HepG2 (cell line): ENCODE data around the gene B3GALNT2. TPM values are rescaled to one million over a fixed set of nuclear protein-coding genes. Genes with fewer than 3 reads are reported as not detected.

Experiments
- ATAC-seq: fragments of 200-7000 bp; cut with Tn5 transposase; 3 replicates; pipeline ENCODE4 v1.9.1; 2020; ENCODE audit warnings: mild to moderate bottlenecking, moderate library complexity
- BruUV-seq: library from RNA; stranded (reverse); fragments of 400-500 nt; replicated peaks from 2 replicates; lab custom pipeline; 2021; lab: Mats Ljungman, UMichigan
- CTCF ChIA-PET: fragments of 300-600 bp; formaldehyde crosslinking; extraction: SDS; loops from one replicate; lab custom pipeline; 2021; ENCODE audit warnings: low total read pairs, inconsistent platforms, low intra/inter-chr PET ratio; lab: Yijun Ruan, JAX
- POLR2A ChIA-PET: fragments of 350-600 bp; sonication (Branson Sonifier 250); formaldehyde crosslinking; loops from one replicate; lab custom pipeline; 2020; ENCODE audit warnings: antibody characterized with exemption, inconsistent platforms; lab: Yijun Ruan, JAX
- DNase-seq: peaks from one replicate; pipeline ENCODE4 v3.0.0-alpha.2; 2015; ENCODE audit warnings: low spot score
- FAIRE-seq: peaks from 3 replicates; lab custom pipeline; 2011; peaks lifted over from hg19 to GRCh38; lab: Jason Lieb, UNC
- H2AFZ ChIP-seq: one replicate; pipeline ENCODE4 v1.6.1; 2011; ENCODE audit warnings: low read length, inconsistent platforms
- H3K27ac ChIP-seq: fragments of 300-600 bp; 3 replicates; pipeline ENCODE4 v1.8.0; 2011; ENCODE audit warnings: mixed run types, mild to moderate bottlenecking, mixed read lengths, low read length, inconsistent platforms; ENCODE audit not compliant: insufficient read depth; ENCODE audit errors: extremely low read length
- H3K27me3 ChIP-seq, 2 experiments: fragments of 200-600 bp in 1 of 2; 2 replicates in 1 of 2; 3 replicates in 1 of 2; pipeline versions ENCODE4 v1.6.0 to v1.8.0; 2011; ENCODE audit warnings: low read length in 2 of 2, mild to moderate bottlenecking in 2 of 2, moderate library complexity in 2 of 2, inconsistent platforms in 1 of 2; ENCODE audit not compliant: insufficient read depth in 2 of 2, control insufficient read depth in 1 of 2
- H3K36me3 ChIP-seq, 2 experiments: fragments of 200-600 bp in 1 of 2; replicated peaks in 1 of 2; 2 replicates in 1 of 2; 3 replicates in 1 of 2; pipeline versions ENCODE4 v1.5.1 to v1.8.0; 2011; ENCODE audit warnings: low read length in 2 of 2, inconsistent platforms in 1 of 2; ENCODE audit not compliant: insufficient read depth in 2 of 2, control insufficient read depth in 1 of 2
- H3K4me1 ChIP-seq: 2 replicates; pipeline ENCODE4 v1.5.1; 2012; ENCODE audit warnings: low read length, inconsistent platforms; ENCODE audit not compliant: insufficient read depth
- H3K4me2 ChIP-seq: 2 replicates; pipeline ENCODE4 v1.6.0; 2011; ENCODE audit warnings: low read depth, low read length, inconsistent platforms
- H3K4me3 ChIP-seq, 3 experiments: fragments of 200-600 bp in 1 of 3; sonication (generic), shearing (Covaris generic) in 1 of 3; replicated peaks in 1 of 3; 2 replicates each; pipeline ENCODE4 v1.5.1; 2011 to 2016; ENCODE audit warnings: low read length in 3 of 3, inconsistent platforms in 2 of 3, low read depth in 2 of 3, mild to moderate bottlenecking in 2 of 3, control low read depth in 1 of 3, mixed read lengths in 1 of 3; ENCODE audit not compliant: insufficient read depth in 1 of 3
- H3K79me2 ChIP-seq: one replicate; pipeline ENCODE4 v1.6.1; 2011; ENCODE audit warnings: low read length, inconsistent platforms; ENCODE audit not compliant: insufficient read depth
- H3K9ac ChIP-seq: 2 replicates; pipeline ENCODE4 v1.6.0; 2011; ENCODE audit warnings: mild to moderate bottlenecking, low read depth, low read length, inconsistent platforms; ENCODE audit not compliant: insufficient read depth
- H3K9me3 ChIP-seq: 2 replicates; pipeline ENCODE4 v1.5.1; 2012; ENCODE audit warnings: mild to moderate bottlenecking, low read length
- H4K20me1 ChIP-seq: 2 replicates; pipeline ENCODE4 v1.6.0; 2011; ENCODE audit warnings: inconsistent platforms, mild to moderate bottlenecking, low read length, moderate library complexity; ENCODE audit not compliant: insufficient read depth
- ATM ChIP-seq: fragments of 450-650 bp; IDR thresholded peaks from 2 replicates; pipeline ENCODE4 v1.7.1; 2017; ENCODE audit warnings: mild to moderate bottlenecking, borderline replicate concordance
- FOXA3 ChIP-seq: IDR thresholded peaks from 2 replicates; pipeline ENCODE4 v1.6.1; 2016; ENCODE audit warnings: missing genetic modification reagents, missing compliant biosample characterization
- FOXP1 ChIP-seq, 2 experiments: fragments of 450-650 bp in 1 of 2; IDR thresholded peaks; 2 replicates each; pipeline ENCODE4 v1.6.1; 2017 to 2018; ENCODE audit warnings: antibody characterized with exemption in 1 of 2
- KDM5A ChIP-seq: fragments of 200-600 bp; sonication (generic); IDR thresholded peaks from 2 replicates; pipeline ENCODE4 v1.7.0; 2018; ENCODE audit warnings: antibody characterized with exemption, mild to moderate bottlenecking, low read length, borderline replicate concordance
- RARA ChIP-seq: IDR thresholded peaks from 2 replicates; pipeline ENCODE4 v1.6.1; 2016; ENCODE audit warnings: missing genetic modification reagents, missing compliant biosample characterization
- SIN3B ChIP-seq: fragments of 150-350 bp; IDR thresholded peaks from 2 replicates; pipeline ENCODE4 v1.6.1; 2014; ENCODE audit warnings: low read length
- SMC3 ChIP-seq: IDR thresholded peaks from 2 replicates; pipeline ENCODE4 v1.6.1; 2011; ENCODE audit warnings: low read length, improper control_type of control experiment
- SP5 ChIP-seq: IDR thresholded peaks from 2 replicates; pipeline ENCODE4 v1.6.1; 2016; ENCODE audit warnings: low read depth, borderline replicate concordance
- SPEN ChIP-seq: sonication (generic); formaldehyde crosslinking; IDR thresholded peaks from 2 replicates; pipeline ENCODE4 v1.5.1; 2020; ENCODE audit warnings: low read depth, mild to moderate bottlenecking, missing genetic modification reagents
- WIZ ChIP-seq: sonication (generic); formaldehyde crosslinking; IDR thresholded peaks from 2 replicates; pipeline ENCODE4 v1.5.1; 2020; ENCODE audit warnings: mild to moderate bottlenecking, missing genetic modification reagents
- ZSCAN21 ChIP-seq: sonication (generic); formaldehyde crosslinking; IDR thresholded peaks from 2 replicates; pipeline ENCODE4 v1.8.0; 2022; ENCODE audit warnings: mild to moderate bottlenecking, missing genetic modification reagents, moderate library complexity, borderline replicate concordance
- WGBS: methylation state at CpG from one replicate; pipeline ENCODE4 v1.1.6; 2017; ENCODE audit warnings: low lambda C conversion rate; 5-methylcytosine and 5-hydroxymethylcytosine counted together
- in situ Hi-C: cut with HindIII; loops from 2 replicates; pipeline ENCODE4 v1.10.0; 2017; ENCODE audit warnings: low pct_unique_long_range_greater_than_20kb; ENCODE audit not compliant: extremely low pct_ligation_motif_present
- intact Hi-C: fragments of 100-400 bp; cut with micrococcal nuclease; formaldehyde crosslinking; loops from one replicate; pipeline ENCODE4 v1.10.0; 2022; ENCODE audit not compliant: unreplicated experiment
- polyA plus RNA-seq, 8 experiments: library from polyadenylated mRNA; depleted of rRNA in 3 of 8; stranded (reverse) in 7 of 8; unstranded in 1 of 8; fragments of >200 nt; fragmentation: Illumina TruSeq in 4 of 8; extraction: Trizol in 4 of 8; gene quantifications; 2 replicates each; pipeline versions ENCODE4 v1.2.1 to v1.2.3, GENCODE V29; 2011 to 2016; ENCODE audit warnings: low read depth in 4 of 8, missing spikeins in 1 of 8, mixed read lengths in 1 of 8; ENCODE audit not compliant: insufficient read depth in 1 of 8
- total RNA-seq, 5 experiments: library from RNA; depleted of rRNA; stranded (reverse); fragments of >200 nt; fragmentation: Illumina TruSeq; extraction: Trizol; gene quantifications; 2 replicates each; pipeline ENCODE4 v1.2.3, GENCODE V29; 2016; ENCODE audit warnings: low read depth in 1 of 5
- TF ChIP-seq, protein P1 (sequence below): sonication (generic); formaldehyde crosslinking; conservative IDR thresholded peaks from 2 replicates; pipeline ENCODE4 v1.5.0; 2020; ENCODE audit warnings: missing genetic modification reagents
- TF ChIP-seq, protein P2 (sequence below): sonication (generic); formaldehyde crosslinking; IDR thresholded peaks from 2 replicates; pipeline ENCODE4 v1.8.0; 2022; ENCODE audit warnings: mild to moderate bottlenecking, missing genetic modification reagents; ENCODE audit not compliant: insufficient replicate concordance
- TF ChIP-seq, protein P3 (sequence below): IDR thresholded peaks from 2 replicates; pipeline ENCODE4 v1.6.1; 2016; ENCODE audit warnings: missing compliant biosample characterization, missing genetic modification reagents, borderline replicate concordance
- TF ChIP-seq, protein P4 (sequence below), 2 experiments: sonication (generic) in 1 of 2; formaldehyde crosslinking in 1 of 2; IDR thresholded peaks; 2 replicates each; pipeline versions ENCODE4 v1.5.1 to v1.6.1; 2011 to 2020; ENCODE audit warnings: borderline replicate concordance in 1 of 2, low read depth in 1 of 2, low read length in 1 of 2, mild to moderate bottlenecking in 1 of 2, missing genetic modification reagents in 1 of 2, moderate library complexity in 1 of 2

The B3GALNT2 gene
- total and polyA plus RNA-seq, 2 of the 13 experiments (the other 11 are each of a cell fraction or from before 2014, with no cell fraction given) = 16.5 to 28.9 TPM

DNA sequence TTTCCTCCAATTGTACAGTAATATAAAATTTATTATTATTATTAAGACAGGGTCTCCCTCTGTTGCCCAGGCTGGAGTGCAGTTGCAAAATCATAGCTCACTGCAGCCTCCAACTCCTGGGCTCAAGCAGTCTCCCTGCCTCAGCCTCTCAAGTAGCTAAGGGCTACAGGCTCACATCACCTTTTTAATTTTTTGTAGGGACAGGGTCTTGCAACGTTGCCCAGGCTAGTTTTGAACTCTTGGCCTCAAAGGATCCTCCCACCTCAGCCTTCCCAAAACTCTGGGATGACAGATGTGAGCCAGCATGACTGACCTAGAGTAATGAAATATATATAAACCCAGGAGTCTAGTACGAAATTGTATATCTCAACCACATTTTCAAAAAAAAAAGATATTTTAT is 49.2 kb downstream of the B3GALNT2 start:
- in situ Hi-C loops = no loop called here
- peaks cover 16 to 41% of the 10 kb centered on the region in 2 experiments for H3K36me3 ChIP-seq
- no peaks in the 10 kb centered on the region for H3K79me2 ChIP-seq
- intact Hi-C loops = no loop called here
- no peaks in the 10 kb centered on the region for H4K20me1 ChIP-seq
- WGBS = 95% methylated on average over 2 of the region's 2 CpGs
- no peak for FAIRE-seq
- CTCF ChIA-PET = no interaction called here
- no peak for DNase-seq
- no peaks in the 10 kb centered on the region for H3K9me3 ChIP-seq
- POLR2A ChIA-PET = no interaction called here
- no TSS peak for BruUV-seq
- no peak overlapping the region for H3K4me3 ChIP-seq
- no peak overlapping the region for H3K4me2 ChIP-seq
- H3K27me3 ChIP-seq = no peaks in the 10 kb centered on the region
- no peak for ATAC-seq
- H2AFZ ChIP-seq = no peak overlapping the region
- no peak overlapping the region for H3K9ac ChIP-seq
- H3K4me1 ChIP-seq = no peaks in the 10 kb centered on the region
- H3K27ac ChIP-seq = no peak overlapping the region
- TF ChIP-seq WIZ (no peak), RARA (CRISPR knock-in tag) (no peak), FOXA3 (CRISPR knock-in tag) (no peak), FOXP1 (IDR thresholded peaks at IDR 0.05) (no peak), FOXP1 (CRISPR knock-in tag; IDR thresholded peaks at IDR 0.05) (no peak), KDM5A (no peak), ATM (no peak), ZSCAN21 (no peak), SIN3B (no peak), SPEN (no peak), SMC3 (no peak), SP5 (CRISPR knock-in tag) (no peak)
- TF ChIP-seq, protein P1, sequence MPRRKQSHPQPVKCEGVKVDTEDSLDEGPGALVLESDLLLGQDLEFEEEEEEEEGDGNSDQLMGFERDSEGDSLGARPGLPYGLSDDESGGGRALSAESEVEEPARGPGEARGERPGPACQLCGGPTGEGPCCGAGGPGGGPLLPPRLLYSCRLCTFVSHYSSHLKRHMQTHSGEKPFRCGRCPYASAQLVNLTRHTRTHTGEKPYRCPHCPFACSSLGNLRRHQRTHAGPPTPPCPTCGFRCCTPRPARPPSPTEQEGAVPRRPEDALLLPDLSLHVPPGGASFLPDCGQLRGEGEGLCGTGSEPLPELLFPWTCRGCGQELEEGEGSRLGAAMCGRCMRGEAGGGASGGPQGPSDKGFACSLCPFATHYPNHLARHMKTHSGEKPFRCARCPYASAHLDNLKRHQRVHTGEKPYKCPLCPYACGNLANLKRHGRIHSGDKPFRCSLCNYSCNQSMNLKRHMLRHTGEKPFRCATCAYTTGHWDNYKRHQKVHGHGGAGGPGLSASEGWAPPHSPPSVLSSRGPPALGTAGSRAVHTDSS (CRISPR knock-in tag) = no peak
- TF ChIP-seq, protein P2, sequence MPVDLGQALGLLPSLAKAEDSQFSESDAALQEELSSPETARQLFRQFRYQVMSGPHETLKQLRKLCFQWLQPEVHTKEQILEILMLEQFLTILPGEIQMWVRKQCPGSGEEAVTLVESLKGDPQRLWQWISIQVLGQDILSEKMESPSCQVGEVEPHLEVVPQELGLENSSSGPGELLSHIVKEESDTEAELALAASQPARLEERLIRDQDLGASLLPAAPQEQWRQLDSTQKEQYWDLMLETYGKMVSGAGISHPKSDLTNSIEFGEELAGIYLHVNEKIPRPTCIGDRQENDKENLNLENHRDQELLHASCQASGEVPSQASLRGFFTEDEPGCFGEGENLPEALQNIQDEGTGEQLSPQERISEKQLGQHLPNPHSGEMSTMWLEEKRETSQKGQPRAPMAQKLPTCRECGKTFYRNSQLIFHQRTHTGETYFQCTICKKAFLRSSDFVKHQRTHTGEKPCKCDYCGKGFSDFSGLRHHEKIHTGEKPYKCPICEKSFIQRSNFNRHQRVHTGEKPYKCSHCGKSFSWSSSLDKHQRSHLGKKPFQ (CRISPR knock-in tag) = no peak
- TF ChIP-seq, protein P3, sequence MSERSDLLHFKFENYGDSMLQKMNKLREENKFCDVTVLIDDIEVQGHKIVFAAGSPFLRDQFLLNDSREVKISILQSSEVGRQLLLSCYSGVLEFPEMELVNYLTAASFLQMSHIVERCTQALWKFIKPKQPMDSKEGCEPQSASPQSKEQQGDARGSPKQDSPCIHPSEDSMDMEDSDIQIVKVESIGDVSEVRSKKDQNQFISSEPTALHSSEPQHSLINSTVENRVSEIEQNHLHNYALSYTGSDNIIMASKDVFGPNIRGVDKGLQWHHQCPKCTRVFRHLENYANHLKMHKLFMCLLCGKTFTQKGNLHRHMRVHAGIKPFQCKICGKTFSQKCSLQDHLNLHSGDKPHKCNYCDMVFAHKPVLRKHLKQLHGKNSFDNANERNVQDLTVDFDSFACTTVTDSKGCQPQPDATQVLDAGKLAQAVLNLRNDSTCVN = no peak
- TF ChIP-seq, protein P4, sequence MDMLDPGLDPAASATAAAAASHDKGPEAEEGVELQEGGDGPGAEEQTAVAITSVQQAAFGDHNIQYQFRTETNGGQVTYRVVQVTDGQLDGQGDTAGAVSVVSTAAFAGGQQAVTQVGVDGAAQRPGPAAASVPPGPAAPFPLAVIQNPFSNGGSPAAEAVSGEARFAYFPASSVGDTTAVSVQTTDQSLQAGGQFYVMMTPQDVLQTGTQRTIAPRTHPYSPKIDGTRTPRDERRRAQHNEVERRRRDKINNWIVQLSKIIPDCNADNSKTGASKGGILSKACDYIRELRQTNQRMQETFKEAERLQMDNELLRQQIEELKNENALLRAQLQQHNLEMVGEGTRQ (IDR thresholded peaks at IDR 0.05; ENCODE audit: low read depth, low read length) = no peak
- TF ChIP-seq, protein P4 (CRISPR knock-in tag; IDR thresholded peaks at IDR 0.05; ENCODE audit: borderline replicate concordance) = no peak
- TF ChIP-seq, all 625 proteins: peak for 0
